22Rv1 (cell line): Measurements from ENCODE around the gene SLC26A4.

Source experiments
- ZFX ChIP-seq: fragments of 450-650 bp; IDR thresholded peaks from 2 replicates; pipeline ENCODE4 v1.6.1; 2017; ENCODE audit warnings: antibody characterized with exemption, borderline replicate concordance
- TF ChIP-seq, protein P1 (sequence below): fragments of 450-650 bp; IDR thresholded peaks from 2 replicates; pipeline ENCODE4 v1.5.1; 2017; ENCODE audit warnings: mild to moderate bottlenecking

DNA sequence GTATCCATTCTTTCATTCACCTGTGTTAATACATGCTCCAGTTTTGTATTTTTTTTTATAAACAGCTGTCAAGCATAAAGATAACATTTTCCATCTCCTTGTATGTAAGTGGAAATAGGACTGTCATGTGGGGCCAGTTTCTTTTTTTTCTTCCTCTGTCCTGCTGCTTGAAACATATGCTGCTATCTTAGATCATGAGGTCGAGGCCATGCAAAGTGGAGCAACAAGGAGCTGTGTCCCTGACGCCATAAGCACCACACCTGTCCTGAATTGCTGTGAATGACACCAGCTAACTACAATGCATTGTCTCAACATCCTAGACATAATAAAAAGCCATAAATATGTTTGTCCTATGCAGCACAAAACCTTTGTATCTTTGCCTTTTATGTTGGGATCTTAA lies 37.7 kb upstream of the SLC26A4 start:
- TF ChIP-seq, protein P1, sequence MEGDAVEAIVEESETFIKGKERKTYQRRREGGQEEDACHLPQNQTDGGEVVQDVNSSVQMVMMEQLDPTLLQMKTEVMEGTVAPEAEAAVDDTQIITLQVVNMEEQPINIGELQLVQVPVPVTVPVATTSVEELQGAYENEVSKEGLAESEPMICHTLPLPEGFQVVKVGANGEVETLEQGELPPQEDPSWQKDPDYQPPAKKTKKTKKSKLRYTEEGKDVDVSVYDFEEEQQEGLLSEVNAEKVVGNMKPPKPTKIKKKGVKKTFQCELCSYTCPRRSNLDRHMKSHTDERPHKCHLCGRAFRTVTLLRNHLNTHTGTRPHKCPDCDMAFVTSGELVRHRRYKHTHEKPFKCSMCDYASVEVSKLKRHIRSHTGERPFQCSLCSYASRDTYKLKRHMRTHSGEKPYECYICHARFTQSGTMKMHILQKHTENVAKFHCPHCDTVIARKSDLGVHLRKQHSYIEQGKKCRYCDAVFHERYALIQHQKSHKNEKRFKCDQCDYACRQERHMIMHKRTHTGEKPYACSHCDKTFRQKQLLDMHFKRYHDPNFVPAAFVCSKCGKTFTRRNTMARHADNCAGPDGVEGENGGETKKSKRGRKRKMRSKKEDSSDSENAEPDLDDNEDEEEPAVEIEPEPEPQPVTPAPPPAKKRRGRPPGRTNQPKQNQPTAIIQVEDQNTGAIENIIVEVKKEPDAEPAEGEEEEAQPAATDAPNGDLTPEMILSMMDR = no peak
- no peak for TF ChIP-seq ZFX
